GM19193 (cell line): Measurements from ENCODE around the gene HAT1.

ENCODE experiments used
- POLR2A ChIP-seq: IDR thresholded peaks from 4 replicates; pipeline ENCODE4 v1.6.1; 2011; ENCODE audit not compliant: insufficient read depth, insufficient read length; ENCODE audit errors: extremely low read depth

HAT1 gene

GRCh38 chr2:171952748-171953147 is 30.5 kb downstream of the HAT1 start:
- TF ChIP-seq POLR2A, result no peak

DNA sequence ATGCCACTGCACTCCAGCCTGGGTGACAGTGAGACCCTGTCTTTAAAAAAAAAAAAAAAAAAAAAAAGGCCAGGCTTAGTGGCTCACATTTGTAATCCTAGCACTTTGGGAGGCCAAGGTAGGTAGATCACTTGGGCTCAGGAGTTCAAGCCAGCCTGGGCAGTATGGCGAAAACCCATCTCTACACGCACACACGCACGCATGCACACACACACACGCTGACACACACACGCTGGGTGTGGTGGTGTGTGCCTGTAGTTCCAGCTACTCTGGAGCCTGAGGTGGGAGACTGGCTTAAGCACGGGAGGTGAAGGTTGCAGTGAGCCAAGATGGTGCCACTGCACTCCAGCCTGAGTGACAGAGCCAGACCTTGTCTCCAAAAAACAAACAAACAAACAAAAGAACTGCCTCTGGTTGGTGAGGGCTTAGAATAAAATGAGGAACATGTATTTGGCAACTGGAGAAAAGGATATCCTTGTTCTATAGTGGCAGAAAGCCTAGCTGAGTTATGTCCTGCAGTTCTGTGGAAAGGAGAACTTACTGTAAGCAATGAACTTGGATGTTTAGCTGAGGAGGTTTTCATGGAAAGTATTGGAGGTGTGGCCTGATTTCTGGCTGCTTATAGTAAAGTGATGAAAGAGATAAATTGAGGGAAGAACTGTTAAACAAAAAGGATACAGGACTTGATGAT is 34.0 kb downstream of the HAT1 start:
- TF ChIP-seq POLR2A, result no peak

- no peak for TF ChIP-seq POLR2A
Measured at GRCh38 chr2:171957061-171957460, 34.8 kb downstream of the HAT1 start.

DNA sequence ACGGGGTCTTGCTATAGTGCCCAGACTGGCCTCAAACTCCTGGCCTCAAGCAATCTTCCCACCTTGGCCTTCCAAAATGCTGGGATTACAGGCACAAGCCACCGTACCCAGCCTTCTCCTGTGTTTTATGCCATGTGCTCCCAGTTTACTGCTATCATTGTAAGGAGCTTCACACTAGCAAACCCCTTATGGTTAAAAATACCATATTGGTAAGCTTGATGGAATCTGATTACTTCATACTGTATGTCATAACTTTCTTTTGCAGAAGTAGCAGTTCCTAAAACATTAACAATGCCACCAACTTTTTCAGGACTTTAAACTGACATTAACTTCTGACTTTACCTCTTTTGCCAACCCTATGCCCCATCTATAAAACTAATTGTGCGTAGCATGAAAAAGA is 36.2 kb downstream of the HAT1 start:
- no peak for TF ChIP-seq POLR2A

- no peak for TF ChIP-seq POLR2A
Measured at GRCh38 chr2:171959998-171960397, 37.7 kb downstream of the HAT1 start.

- no peak for TF ChIP-seq POLR2A
Measured at GRCh38 chr2:171960570-171960969, 38.3 kb downstream of the HAT1 start.

DNA sequence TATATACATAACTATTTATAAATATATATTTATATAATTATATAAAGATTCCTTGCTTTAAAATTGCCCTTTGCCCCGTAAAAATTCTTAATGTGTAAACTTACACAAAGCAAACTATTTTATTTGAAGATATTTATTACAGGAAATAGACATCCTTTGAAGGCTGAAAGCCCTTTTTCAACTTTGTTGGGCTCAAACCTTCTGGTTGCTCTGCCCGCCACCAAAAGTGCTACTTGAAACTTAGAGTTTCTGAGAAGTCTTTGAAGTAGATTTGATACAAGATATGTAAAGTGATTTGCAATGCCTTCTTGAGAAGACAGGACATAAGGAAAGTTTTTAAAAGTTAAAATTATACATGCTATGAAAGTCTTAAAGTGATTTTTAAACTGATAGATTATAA is 40.9 kb downstream of the HAT1 start:
- no peak for TF ChIP-seq POLR2A

DNA sequence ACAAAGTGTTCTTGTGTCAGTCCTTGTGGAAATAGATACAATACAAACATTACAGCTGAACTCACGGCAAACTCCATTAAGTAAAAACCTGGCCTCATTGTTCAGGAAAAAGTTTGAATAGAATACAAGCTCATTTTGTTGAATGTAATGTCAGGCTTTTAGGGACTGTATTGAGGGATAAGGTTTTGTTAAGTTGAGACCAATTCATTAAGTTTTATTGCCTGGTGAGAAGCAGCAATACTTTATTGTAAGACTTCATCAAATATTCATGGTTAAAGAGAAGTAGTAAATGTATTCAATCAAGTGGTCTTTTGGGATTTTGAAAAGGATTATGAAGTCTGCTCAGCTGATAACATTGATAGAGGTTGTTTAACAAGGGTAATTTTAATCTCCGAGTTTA is 42.0 kb downstream of the HAT1 start:
- no peak for TF ChIP-seq POLR2A

DNA sequence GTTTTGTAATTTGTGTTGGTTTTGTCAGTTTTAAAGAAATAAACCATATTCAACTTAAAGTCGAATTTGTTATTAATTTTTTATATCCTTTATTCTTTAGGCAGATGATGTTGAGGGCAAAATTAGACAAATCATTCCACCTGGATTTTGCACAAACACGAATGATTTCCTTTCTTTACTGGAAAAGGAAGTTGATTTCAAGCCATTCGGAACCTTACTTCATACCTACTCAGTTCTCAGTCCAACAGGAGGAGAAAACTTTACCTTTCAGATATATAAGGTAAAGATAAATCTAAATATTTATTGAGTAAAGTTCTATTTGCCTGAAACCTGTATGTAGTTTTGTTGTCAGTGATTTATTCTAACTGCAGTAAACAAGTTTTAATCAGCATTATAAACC is 43.0 kb downstream of the HAT1 start:
- TF ChIP-seq POLR2A, result no peak

DNA sequence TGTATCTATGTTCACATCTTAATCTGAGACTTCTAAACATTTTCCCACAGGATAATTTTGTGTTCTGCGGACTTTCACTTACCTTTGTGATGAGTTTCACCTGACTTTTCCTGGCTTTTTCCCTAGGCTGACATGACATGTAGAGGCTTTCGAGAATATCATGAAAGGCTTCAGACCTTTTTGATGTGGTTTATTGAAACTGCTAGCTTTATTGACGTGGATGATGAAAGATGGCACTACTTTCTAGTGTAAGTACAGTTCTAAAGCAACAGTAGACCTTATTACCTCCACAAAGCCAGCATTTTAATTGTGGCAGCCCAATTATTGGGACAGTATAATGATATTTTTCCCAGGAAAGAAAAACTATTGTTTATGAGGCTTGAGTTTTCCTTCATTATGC is 43.4 kb downstream of the HAT1 start:
- no peak for TF ChIP-seq POLR2A

- TF ChIP-seq POLR2A, result no peak
Measured at GRCh38 chr2:171966235-171966634, 44.0 kb downstream of the HAT1 start.

DNA sequence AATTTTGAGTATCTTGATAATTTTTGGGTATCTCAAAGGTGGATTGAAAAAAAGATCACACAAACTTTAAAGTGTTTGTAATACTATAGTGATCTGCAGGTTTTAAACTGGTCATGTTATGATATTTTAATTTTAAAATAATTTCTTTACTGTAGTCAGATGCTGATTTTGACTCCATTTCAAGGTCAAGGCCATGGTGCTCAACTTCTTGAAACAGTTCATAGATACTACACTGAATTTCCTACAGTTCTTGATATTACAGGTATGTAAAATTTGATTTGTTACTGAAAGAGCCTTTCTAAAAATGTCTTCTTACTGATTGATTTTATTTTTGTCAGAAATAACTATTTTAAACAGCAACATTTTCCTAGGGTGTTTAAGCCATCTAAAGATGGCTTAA is 44.4 kb downstream of the HAT1 start:
- no peak for TF ChIP-seq POLR2A

GRCh38 chr2:171968509-171968908 is 46.2 kb downstream of the HAT1 start:
- TF ChIP-seq POLR2A, result no peak

DNA sequence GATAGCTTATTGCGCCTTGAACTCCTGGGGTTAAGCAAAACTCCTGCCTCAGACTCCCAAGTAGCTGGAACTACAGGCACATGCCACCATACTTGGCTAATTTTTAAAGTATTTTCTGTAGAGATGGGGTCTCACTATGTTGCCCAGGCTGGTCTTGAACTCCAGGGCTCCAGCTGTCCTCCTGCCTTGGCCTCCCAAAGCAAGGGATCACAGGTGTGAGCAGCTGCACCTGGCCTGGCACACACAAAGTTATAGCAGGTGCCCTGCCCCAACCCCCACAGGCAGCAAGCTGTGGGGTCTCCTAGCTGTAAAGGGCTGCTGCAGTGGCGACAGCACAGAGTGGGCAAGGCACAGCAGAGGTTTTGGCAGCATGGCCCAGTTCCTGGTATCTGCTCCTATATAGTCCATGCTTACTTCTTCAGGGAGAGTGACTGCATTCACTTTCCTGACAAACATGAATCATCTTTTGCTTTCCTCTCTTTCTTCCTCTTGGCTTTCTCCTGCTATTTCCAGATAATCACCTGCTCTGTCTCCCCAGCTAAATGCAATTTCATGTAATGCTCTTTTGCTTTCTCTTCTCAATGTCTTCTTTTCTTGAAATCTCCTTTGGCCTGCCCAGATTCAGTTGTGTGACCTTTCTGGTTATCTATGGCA is 50.2 kb downstream of the HAT1 start:
- no peak for TF ChIP-seq POLR2A

DNA sequence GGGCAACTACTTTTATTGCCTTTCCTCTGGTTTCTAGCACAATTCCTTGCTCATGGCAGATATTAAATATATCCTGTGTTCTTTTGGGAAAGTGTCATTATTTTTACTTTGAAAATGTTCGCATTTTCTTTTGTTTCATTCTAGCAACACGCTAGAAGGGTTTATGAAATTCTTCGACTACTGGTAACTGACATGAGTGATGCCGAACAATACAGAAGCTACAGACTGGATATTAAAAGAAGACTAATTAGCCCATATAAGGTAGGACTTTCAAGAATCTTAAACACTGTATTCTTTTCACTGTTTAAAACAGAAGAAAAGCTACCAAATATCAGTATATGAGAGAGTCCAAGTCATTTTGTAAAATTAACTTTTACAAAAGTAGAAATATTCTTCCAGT is 56.8 kb downstream of the HAT1 start:
- TF ChIP-seq POLR2A, result no peak

GRCh38 chr2:171985076-171985475 is 62.8 kb downstream of the HAT1 start:
- TF ChIP-seq POLR2A, result no peak
